Naive thymus-derived CD4-positive, alpha-beta T cell (primary cell): ENCODE results near the gene DDN. TPM values are rescaled to one million over a fixed set of nuclear protein-coding genes. Genes with fewer than 3 reads are reported as not detected.

Source experiments
- ATAC-seq: fragments of 150-1000 bp; cut with Tn5 transposase; 2 replicates; pipeline ENCODE4 v1.10.0; 2021; ENCODE audit warnings: mild to moderate bottlenecking, moderate library complexity
- CTCF ChIA-PET: fragments of 350-600 bp; sonication (Branson Sonifier 250); formaldehyde crosslinking; loops from one replicate; lab custom pipeline; 2021; ENCODE audit warnings: antibody characterized with exemption; lab: Charles Lee
- POLR2A ChIA-PET: fragments of 350-600 bp; sonication (Branson Sonifier 250); formaldehyde crosslinking; loops from one replicate; lab custom pipeline; 2021; ENCODE audit warnings: antibody characterized with exemption, inconsistent platforms; lab: Charles Lee
- DNase-seq, 9 donors: peaks; one replicate each; pipeline versions ENCODE4 v3.0.0 to v3.0.0-alpha.2; 2020 to 2022; ENCODE audit warnings: mixed read lengths in 1 of 9
- H3K27ac ChIP-seq: one replicate; pipeline ENCODE4 v1.7.0; 2013; ENCODE audit warnings: mild to moderate bottlenecking, low read depth, low read length, moderate library complexity
- H3K27me3 ChIP-seq, 2 donors: one replicate each; pipeline ENCODE4 v1.7.0; 2013; ENCODE audit warnings: low read length in 2 of 2, mild to moderate bottlenecking in 2 of 2, moderate library complexity in 2 of 2; ENCODE audit not compliant: control insufficient read depth in 2 of 2, insufficient read depth in 2 of 2
- H3K36me3 ChIP-seq, 3 experiments: 1 replicate in 2 of 3; 2 replicates in 1 of 3; pipeline ENCODE4 v1.7.0; 2013; ENCODE audit warnings: low read length in 3 of 3, mild to moderate bottlenecking in 3 of 3, moderate library complexity in 1 of 3; ENCODE audit not compliant: insufficient read depth in 3 of 3, control insufficient read depth in 2 of 3
- H3K4me1 ChIP-seq, 2 donors: one replicate each; pipeline ENCODE4 v1.7.0; 2013; ENCODE audit warnings: low read length in 2 of 2, mild to moderate bottlenecking in 2 of 2, moderate library complexity in 1 of 2; ENCODE audit not compliant: control insufficient read depth in 2 of 2, insufficient read depth in 2 of 2
- H3K4me3 ChIP-seq: 2 replicates; pipeline ENCODE4 v1.7.0; 2013; ENCODE audit warnings: mild to moderate bottlenecking, low read length
- H3K9me3 ChIP-seq, 3 experiments: 1 replicate in 2 of 3; 2 replicates in 1 of 3; pipeline ENCODE4 v1.7.0; 2013; ENCODE audit warnings: low read length in 3 of 3; ENCODE audit not compliant: control insufficient read depth in 2 of 3
- H3K27ac Mint-ChIP-seq, 9 donors: one replicate each; pipeline ENCODE4 v1.8.0; 2020 to 2022; ENCODE audit warnings: mixed read lengths in 9 of 9, mild to moderate bottlenecking in 8 of 9, moderate library complexity in 5 of 9, inconsistent platforms in 2 of 9
- H3K27me3 Mint-ChIP-seq, 5 donors: one replicate each; pipeline ENCODE4 v1.8.0; 2021 to 2022; ENCODE audit warnings: mixed read lengths in 5 of 5, mild to moderate bottlenecking in 1 of 5
- H3K36me3 Mint-ChIP-seq, 5 donors: one replicate each; pipeline ENCODE4 v1.8.0; 2020 to 2022; ENCODE audit warnings: mixed read lengths in 5 of 5, mild to moderate bottlenecking in 3 of 5, inconsistent platforms in 1 of 5
- H3K4me1 Mint-ChIP-seq, 7 donors: one replicate each; pipeline ENCODE4 v1.8.0; 2020 to 2022; ENCODE audit warnings: mixed read lengths in 7 of 7, mild to moderate bottlenecking in 3 of 7, inconsistent platforms in 1 of 7
- H3K4me3 Mint-ChIP-seq, 10 donors: one replicate each; pipeline ENCODE4 v1.8.0; 2020 to 2022; ENCODE audit warnings: mild to moderate bottlenecking in 10 of 10, mixed read lengths in 10 of 10, moderate library complexity in 6 of 10, inconsistent platforms in 2 of 10
- H3K9me3 Mint-ChIP-seq, 11 donors: one replicate each; pipeline ENCODE4 v1.8.0; 2020 to 2022; ENCODE audit warnings: mixed read lengths in 11 of 11, mild to moderate bottlenecking in 4 of 11, inconsistent platforms in 1 of 11, moderate library complexity in 1 of 11
- intact Hi-C, 2 donors: fragments of 100-400 bp; cut with micrococcal nuclease; formaldehyde crosslinking; loops; one replicate each; pipeline ENCODE4 v1.15.1; 2023
- polyA plus RNA-seq, 2 donors: library from polyadenylated mRNA; unstranded; fragments of 300-500 nt; fragmentation: Illumina TruSeq; gene quantifications; one replicate each; pipeline ENCODE4 v1.2.3, GENCODE V29; 2021
- total RNA-seq, 6 experiments: library from RNA in 5 of 6; stranded (reverse) in 5 of 6; gene quantifications; 1 replicate in 5 of 6; 2 replicates in 1 of 6; pipeline ENCODE4 v1.2.3 and lab custom pipeline; 2021 to 2026

DDN gene
- total and polyA plus RNA-seq, 7 experiments from 2014 or later: 0.19 to 0.71 (median 0.27) TPM; not detected in 4

DNA sequence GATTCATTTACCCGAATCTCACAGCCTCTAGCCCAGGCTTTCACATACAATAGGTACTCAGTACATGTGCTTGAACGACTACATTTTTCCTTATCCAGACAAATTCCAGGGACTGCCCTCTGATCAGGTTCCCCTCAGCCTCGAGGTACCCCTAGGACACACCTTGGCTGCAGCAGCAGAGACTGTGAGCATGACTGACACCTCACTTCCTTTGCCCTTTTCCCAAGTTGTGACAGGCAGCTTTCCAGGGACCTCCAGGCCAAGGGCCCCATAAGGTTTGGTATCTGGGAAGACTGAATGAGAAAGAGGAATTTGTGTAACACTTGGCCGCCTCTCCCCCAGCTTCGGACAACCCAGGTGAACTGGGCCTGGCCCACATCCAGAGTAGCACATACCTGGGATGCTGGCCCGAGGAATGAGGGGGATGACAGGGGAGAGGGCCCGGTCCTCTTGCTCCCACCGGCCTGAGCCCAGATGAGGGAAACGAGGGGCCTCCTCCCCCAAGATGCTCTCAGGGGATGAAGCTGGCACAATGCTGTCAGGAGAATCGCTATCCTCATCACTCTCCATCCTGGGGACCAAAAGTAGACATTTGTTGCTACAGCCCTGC, 29.6 kb upstream of the DDN start:
- no peak overlapping the region for H3K27ac ChIP-seq

GRCh38 chr12:49027846-49028555, 28.8 kb upstream of the DDN start:
- Histone ChIP-seq H3K9me3 (no peaks in the 10 kb centered on the region), H3K4me1 (no peaks in the 10 kb centered on the region), H3K27me3 (no peaks in the 10 kb centered on the region), H3K36me3 (peaks cover 16 to 82% (median 20%) of the 10 kb centered on the region in 3 experiments), H3K27ac (no peak overlapping the region), H3K4me3 (no peak overlapping the region)
- CTCF ChIA-PET: interaction anchor here (1.0 kb wide), 2 partner anchors 9 to 16 kb away, joined by 3 read pairs; no protein-coding TSS in a partner anchor
- H3K4me1 Mint-ChIP-seq: peaks cover 0 to 7% (median 0%) of the 10 kb centered on the region in 7 donors
- DNase-seq: no peak
- H3K36me3 Mint-ChIP-seq: peaks cover 6 to 36% (median 11%) of the 10 kb centered on the region in 5 donors
- H3K27ac Mint-ChIP-seq: peak overlapping the region in 3 of 9 donors; percentile 14 to 46 (median 43)
- no peaks in the 10 kb centered on the region for H3K9me3 Mint-ChIP-seq
- H3K27me3 Mint-ChIP-seq: no peaks in the 10 kb centered on the region
- POLR2A ChIA-PET: interaction anchor here (0.6 to 0.8 kb wide), 2 partner anchors 9 to 213 kb away, joined by 3 to 4 read pairs; no protein-coding TSS in a partner anchor
- peak; percentile 37 for ATAC-seq
- H3K4me3 Mint-ChIP-seq: no peak overlapping the region
- intact Hi-C loops: no loop called here

More for the DNA sequence above, 29.6 kb upstream of the DDN start:
- peaks cover 0 to 8% (median 0%) of the 10 kb centered on the region in 7 donors for H3K4me1 Mint-ChIP-seq
- ChIA-PET CTCF (interaction anchor here (0.6 to 1.0 kb wide), 2 partner anchors 9 to 37 kb away, joined by 3 read pairs; no protein-coding TSS in a partner anchor), POLR2A (interaction anchor here (0.8 to 0.9 kb wide), 2 partner anchors 8 to 80 kb away, joined by 3 to 4 read pairs; no protein-coding TSS in a partner anchor)
- H3K36me3 Mint-ChIP-seq: peaks cover 3 to 31% (median 11%) of the 10 kb centered on the region in 5 donors
- no peak overlapping the region for H3K27ac Mint-ChIP-seq
- no peak overlapping the region for H3K4me3 Mint-ChIP-seq
- Histone ChIP-seq H3K27me3 (no peaks in the 10 kb centered on the region), H3K9me3 (no peaks in the 10 kb centered on the region), H3K4me3 (no peak overlapping the region), H3K4me1 (no peaks in the 10 kb centered on the region), H3K36me3 (peaks cover 16 to 83% (median 20%) of the 10 kb centered on the region in 3 experiments)
- H3K27me3 Mint-ChIP-seq: no peaks in the 10 kb centered on the region
- DNase-seq (no peak), ATAC-seq (no peak)
- intact Hi-C loops: no loop called here
- no peaks in the 10 kb centered on the region for H3K9me3 Mint-ChIP-seq

GRCh38 chr12:49026678-49027480, 27.7 kb upstream of the DDN start:
- POLR2A ChIA-PET: no interaction called here
- no peak overlapping the region for H3K27ac Mint-ChIP-seq

DNA sequence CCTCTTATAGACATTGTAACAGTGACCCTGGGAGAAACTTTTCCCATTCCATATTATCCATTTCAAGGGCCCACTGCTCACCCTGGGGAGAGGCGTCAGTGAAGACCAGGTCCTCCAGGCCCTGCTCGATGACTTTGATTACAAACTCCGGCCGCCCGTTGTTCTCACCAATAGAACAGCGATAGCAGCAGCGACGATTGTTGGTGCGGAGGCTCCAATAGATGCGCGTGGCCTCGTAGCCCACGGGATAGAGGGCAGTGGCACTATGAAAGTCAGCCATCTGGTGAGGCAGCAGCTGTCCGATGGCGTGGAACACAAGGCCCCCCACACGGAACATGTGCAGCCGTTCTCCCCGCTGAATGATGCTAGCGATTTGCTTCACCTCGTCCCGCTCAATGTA, 26.9 kb upstream of the DDN start:
- POLR2A ChIA-PET: no interaction called here
- DNase-seq: no peak
- Histone ChIP-seq H3K27me3 (no peaks in the 10 kb centered on the region), H3K27ac (no peak overlapping the region), H3K4me3 (no peak overlapping the region), H3K4me1 (no peaks in the 10 kb centered on the region), H3K9me3 (no peaks in the 10 kb centered on the region), H3K36me3 (peaks cover 8 to 82% (median 20%) of the 10 kb centered on the region in 3 experiments)
- H3K27ac Mint-ChIP-seq: peak overlapping the region in 2 of 9 donors; percentile 8 to 17
- no peak for ATAC-seq
- intact Hi-C loops: no loop called here
- no peak overlapping the region for H3K4me3 Mint-ChIP-seq
- H3K27me3 Mint-ChIP-seq: no peaks in the 10 kb centered on the region
- no peaks in the 10 kb centered on the region for H3K9me3 Mint-ChIP-seq
- H3K36me3 Mint-ChIP-seq: peaks cover 6 to 43% (median 17%) of the 10 kb centered on the region in 5 donors
- peaks cover 0 to 12% (median 1%) of the 10 kb centered on the region in 7 donors for H3K4me1 Mint-ChIP-seq
- CTCF ChIA-PET: interaction anchor here (0.5 kb wide), 1 partner anchor 72 kb away, joined by 4 read pairs; no protein-coding TSS in a partner anchor

More at GRCh38 chr12:49026678-49027480, 27.7 kb upstream of the DDN start:
- Histone ChIP-seq H3K27me3 (no peaks in the 10 kb centered on the region), H3K9me3 (no peaks in the 10 kb centered on the region), H3K4me3 (no peak overlapping the region), H3K4me1 (no peaks in the 10 kb centered on the region), H3K36me3 (peaks cover 8 to 82% (median 20%) of the 10 kb centered on the region in 3 experiments), H3K27ac (no peak overlapping the region)
- CTCF ChIA-PET: interaction anchor here (1.0 kb wide), 1 partner anchor 18 kb away, joined by 3 read pairs; no protein-coding TSS in a partner anchor
- intact Hi-C loops: no loop called here
- Mint-ChIP-seq H3K4me3 (no peak overlapping the region), H3K9me3 (no peaks in the 10 kb centered on the region), H3K36me3 (peaks cover 6 to 40% (median 14%) of the 10 kb centered on the region in 5 donors), H3K4me1 (peaks cover 0 to 12% (median 0%) of the 10 kb centered on the region in 7 donors), H3K27me3 (no peaks in the 10 kb centered on the region)
- DNase-seq (no peak), ATAC-seq (no peak)

DNA sequence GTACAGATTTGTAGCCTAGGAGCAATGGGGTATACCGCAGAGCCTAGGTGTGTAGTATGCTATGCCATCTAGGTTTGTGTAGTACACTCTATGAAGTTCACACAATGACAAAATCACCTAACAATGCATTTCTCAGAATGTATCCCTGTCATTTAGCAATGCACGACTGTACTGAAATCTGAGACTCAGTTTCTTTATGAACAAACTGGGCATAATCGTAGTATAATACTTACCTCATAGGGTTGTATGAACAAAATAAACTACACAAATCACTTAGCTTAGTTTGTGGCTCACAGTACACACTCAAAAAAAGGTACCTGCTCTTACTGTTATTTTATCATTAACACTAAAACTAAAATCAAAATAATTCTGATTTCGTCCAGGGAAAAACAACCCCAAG, 26.3 kb upstream of the DDN start:
- H3K36me3 Mint-ChIP-seq: peaks cover 6 to 43% (median 17%) of the 10 kb centered on the region in 5 donors
- H3K9me3 ChIP-seq: no peaks in the 10 kb centered on the region
- peak overlapping the region in 2 of 9 donors; percentile 27 to 36 for H3K27ac Mint-ChIP-seq
- H3K27me3 Mint-ChIP-seq: no peaks in the 10 kb centered on the region
- intact Hi-C loops: no loop called here
- H3K27me3 ChIP-seq: no peaks in the 10 kb centered on the region
- H3K27ac ChIP-seq: no peak overlapping the region
- H3K36me3 ChIP-seq: peaks cover 8 to 85% (median 20%) of the 10 kb centered on the region in 3 experiments
- DNase-seq (no peak), ATAC-seq (no peak)
- no peaks in the 10 kb centered on the region for H3K4me1 ChIP-seq
- no peak overlapping the region for H3K4me3 Mint-ChIP-seq
- POLR2A ChIA-PET: no interaction called here
- CTCF ChIA-PET: interaction anchor here (1.6 kb wide), 1 partner anchor 31 kb away, joined by 6 read pairs; no protein-coding TSS in a partner anchor
- H3K4me3 ChIP-seq: no peak overlapping the region
- peaks cover 0 to 12% (median 1%) of the 10 kb centered on the region in 7 donors for H3K4me1 Mint-ChIP-seq
- no peaks in the 10 kb centered on the region for H3K9me3 Mint-ChIP-seq

GRCh38 chr12:49024543-49024942, 25.4 kb upstream of the DDN start:
- Histone ChIP-seq H3K4me3 (no peak overlapping the region), H3K4me1 (peaks cover 1 to 4% of the 10 kb centered on the region in 2 donors), H3K27me3 (no peaks in the 10 kb centered on the region), H3K27ac (no peak overlapping the region), H3K9me3 (no peaks in the 10 kb centered on the region), H3K36me3 (peaks cover 8 to 81% (median 20%) of the 10 kb centered on the region in 3 experiments)
- Mint-ChIP-seq H3K27ac (peak overlapping the region in 2 of 9 donors; percentile 71 to 74), H3K36me3 (peaks cover 6 to 43% (median 17%) of the 10 kb centered on the region in 5 donors), H3K4me1 (peaks cover 5 to 15% (median 6%) of the 10 kb centered on the region in 7 donors), H3K9me3 (no peaks in the 10 kb centered on the region), H3K4me3 (no peak overlapping the region), H3K27me3 (no peaks in the 10 kb centered on the region)
- CTCF ChIA-PET: interaction anchor here (1.6 to 1.7 kb wide), 2 partner anchors 19 to 30 kb away, joined by 4 to 6 read pairs; no protein-coding TSS in a partner anchor
- DNase-seq (no peak), ATAC-seq (no peak)
- intact Hi-C loops: no loop called here
- POLR2A ChIA-PET: no interaction called here
